ENCODE results near the gene SARM1.
A peak's percentile ranks its signal among the peaks of the same experiment; 100 is the strongest.
"Not testable (repeated sequence)": the region's sequence is repeated elsewhere in the genome, so short reads cannot be mapped to it uniquely, and the experiment has no call there.

The SARM1 gene

GRCh38 chr17:28407130-28407973, 35.9 kb downstream of the SARM1 start:
- no peak for FAIRE-seq
- DNase-seq (ENCODE audit: extremely low spot score, insufficient read length, low read depth): no peak

GRCh38 chr17:28407974-28408306, 36.4 kb downstream of the SARM1 start:
- FAIRE-seq (no peak), DNase-seq (ENCODE audit: extremely low spot score, insufficient read length, low read depth) (no peak)

DNA sequence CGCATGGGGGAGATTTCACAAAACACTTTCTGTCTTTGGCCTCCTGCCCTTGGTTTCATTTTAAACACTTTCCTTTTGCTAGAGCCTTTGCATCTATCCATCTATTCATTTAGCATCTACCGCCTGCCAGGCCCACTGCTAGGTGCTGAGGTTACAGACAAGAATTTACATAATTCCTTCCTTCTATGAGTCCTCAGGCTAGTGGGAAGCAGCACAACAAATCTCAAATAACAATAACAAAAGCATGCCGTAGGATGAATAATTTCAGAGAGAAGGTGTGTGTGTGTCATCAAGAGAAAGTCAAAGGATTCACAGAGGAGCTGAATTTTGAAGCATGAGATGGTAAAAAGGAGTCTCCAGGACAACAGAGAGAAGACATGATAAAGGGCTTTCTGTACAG, 40.6 kb downstream of the SARM1 start:
- FAIRE-seq: no peak
- no peak for DNase-seq (ENCODE audit: extremely low spot score, insufficient read length, low read depth)

GRCh38 chr17:28413804-28414203, 42.3 kb downstream of the SARM1 start:
- DNase-seq (ENCODE audit: extremely low spot score, insufficient read length, low read depth) (no peak), FAIRE-seq (no peak)

GRCh38 chr17:28415886-28416285, 44.4 kb downstream of the SARM1 start:
- FAIRE-seq: no peak
- DNase-seq (ENCODE audit: extremely low spot score, insufficient read length, low read depth): no peak

GRCh38 chr17:28416703-28417311, 45.3 kb downstream of the SARM1 start:
- DNase-seq (ENCODE audit: extremely low spot score, insufficient read length, low read depth): peak; percentile 29
- peak; percentile 63 for FAIRE-seq

DNA sequence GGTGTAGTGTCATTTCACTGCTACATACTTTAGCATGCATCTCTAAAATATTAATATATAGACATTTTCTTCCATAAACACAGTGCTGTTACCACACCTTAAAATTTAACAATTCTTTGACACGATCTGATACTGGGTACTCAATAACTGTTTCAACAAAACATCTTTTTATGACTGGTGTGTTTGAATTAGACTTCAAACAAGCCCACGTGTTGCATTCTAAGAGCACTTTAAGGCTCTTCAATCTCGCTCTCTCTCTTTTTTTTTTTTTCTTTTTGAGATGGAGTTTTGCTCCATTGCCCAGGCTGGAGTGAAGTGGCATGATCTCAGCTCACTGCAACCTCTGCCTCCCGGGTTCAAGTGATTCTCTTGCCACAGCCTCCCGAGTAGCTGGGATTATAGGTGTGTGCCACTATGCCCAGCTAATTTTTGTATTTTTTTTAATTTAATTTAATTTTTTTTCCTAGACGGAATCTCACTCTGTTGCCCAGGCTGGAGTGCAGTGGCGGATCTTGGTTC, 50.4 kb downstream of the SARM1 start:
- no peak for FAIRE-seq
- no peak for DNase-seq (ENCODE audit: extremely low spot score, insufficient read length, low read depth)

DNA sequence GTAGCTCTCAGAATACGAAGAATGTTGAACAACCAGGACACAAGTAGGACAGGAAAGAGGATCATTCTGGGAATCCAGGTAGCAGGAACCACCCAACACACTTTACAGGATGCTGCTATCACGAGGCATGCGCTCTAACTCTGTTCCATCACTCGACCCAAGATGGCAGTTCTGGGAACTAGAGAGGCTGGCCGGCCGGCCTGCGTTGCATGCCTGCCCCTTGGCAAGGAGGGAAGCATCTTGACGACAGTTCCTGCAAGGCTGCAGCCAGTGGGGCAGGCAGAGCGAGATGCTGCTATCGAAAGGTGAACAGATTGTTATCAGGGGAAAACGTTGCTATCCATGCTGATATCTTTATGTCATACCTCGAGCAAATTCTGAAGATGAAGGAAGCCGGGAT, 53.7 kb downstream of the SARM1 start:
- DNase-seq (ENCODE audit: extremely low spot score, insufficient read length, low read depth) (no peak), FAIRE-seq (no peak)

DNA sequence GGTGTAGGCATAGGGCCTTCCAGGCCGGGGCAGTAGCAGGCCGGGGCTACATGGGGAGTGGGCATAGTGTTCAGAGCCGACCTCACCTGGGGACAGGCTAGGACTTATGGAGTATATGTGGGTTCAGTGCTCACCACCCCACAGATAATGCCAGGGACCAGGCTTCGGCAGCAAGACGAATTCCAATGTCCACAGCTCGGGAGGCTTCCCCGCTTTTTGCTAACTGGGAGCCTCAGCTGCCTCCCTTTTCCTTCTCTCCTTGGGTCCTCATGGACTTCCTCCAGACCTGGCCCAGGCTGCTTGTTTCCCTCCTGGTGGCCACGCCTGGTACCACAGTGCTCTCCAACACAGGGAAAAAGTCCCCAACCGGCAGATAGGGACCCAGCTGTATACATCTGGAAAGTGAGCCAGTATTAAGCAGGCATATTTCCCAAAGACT, 54.6 kb downstream of the SARM1 start:
- DNase-seq (ENCODE audit: extremely low spot score, insufficient read length, low read depth) (no peak), FAIRE-seq (no peak)

GRCh38 chr17:28427371-28427770, 55.9 kb downstream of the SARM1 start:
- no peak for FAIRE-seq
- DNase-seq (ENCODE audit: extremely low spot score, insufficient read length, low read depth): no peak

DNA sequence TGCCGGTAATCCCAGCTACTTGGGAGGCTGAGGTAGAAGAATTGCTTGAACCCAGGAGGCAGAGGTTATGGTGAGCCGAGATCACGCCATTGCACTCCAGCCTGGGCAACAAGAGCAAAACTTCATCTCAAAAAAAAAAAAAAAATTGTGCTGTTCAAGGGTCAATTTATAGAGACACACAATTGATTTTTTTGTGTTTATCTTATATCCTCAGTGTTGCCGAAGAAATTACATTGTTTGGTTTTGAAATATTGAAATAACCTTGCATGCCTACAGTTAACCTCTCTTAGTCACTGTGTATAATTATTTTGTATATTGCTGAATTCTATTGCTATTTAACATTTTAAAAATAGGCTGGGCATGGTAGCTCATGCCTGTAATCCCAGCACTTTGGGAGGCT, 56.5 kb downstream of the SARM1 start:
- FAIRE-seq; DNase-seq (ENCODE audit: extremely low spot score, insufficient read length, low read depth): not testable (repeated sequence)

DNA sequence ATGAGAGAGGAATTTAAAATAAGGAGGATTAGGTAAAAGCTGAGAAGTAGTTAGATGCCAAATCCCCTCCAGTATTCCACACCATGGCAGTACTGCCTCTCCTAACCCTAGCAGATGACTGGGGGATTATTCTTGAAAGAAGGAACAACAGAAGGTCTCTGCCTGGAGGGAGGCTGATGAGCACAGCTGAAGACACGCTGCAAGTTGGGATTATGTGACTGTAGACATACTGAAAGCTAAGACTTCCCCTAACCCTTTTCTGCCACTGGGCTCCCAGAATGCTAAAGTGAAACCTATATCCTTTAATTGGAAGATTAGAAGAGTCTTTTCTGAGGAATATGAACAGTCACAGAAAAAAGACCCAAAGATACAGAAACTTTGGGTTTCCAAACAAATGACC, 62.2 kb downstream of the SARM1 start:
- FAIRE-seq: no peak
- no peak for DNase-seq (ENCODE audit: extremely low spot score, insufficient read length, low read depth)

- DNase-seq (ENCODE audit: extremely low spot score, insufficient read length, low read depth): not testable (repeated sequence)
These were observed 62.8 kb downstream of the SARM1 start for GRCh38 chr17:28434326-28434725.

GRCh38 chr17:28443901-28444638, 72.6 kb downstream of the SARM1 start:
- DNase-seq (ENCODE audit: extremely low spot score, insufficient read length, low read depth) (no peak), FAIRE-seq (no peak)

More at GRCh38 chr17:28434326-28434725, 62.8 kb downstream of the SARM1 start:
- FAIRE-seq: not testable (repeated sequence)

- no peak for FAIRE-seq
- DNase-seq (ENCODE audit: extremely low spot score, insufficient read length, low read depth): no peak
These were observed 75.4 kb downstream of the SARM1 start for GRCh38 chr17:28446716-28447395.

DNA sequence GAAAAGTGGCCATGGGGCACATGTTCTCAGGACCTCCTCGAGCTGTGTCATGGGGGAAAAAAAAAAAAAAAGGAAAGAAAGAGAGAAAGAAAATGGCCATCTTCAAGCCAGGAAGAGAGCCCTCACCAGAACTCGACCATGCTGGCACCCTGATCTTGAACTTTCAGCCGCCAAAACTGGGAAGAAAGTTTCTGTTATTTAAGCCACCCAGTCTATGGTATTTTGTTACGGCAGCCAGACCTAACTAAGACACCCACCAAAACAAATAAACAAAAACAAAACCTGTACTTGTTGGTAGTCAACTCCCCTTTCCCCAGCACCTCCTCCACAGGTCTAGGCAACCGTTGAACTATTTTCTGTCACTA, 75.9 kb downstream of the SARM1 start:
- DNase-seq (ENCODE audit: extremely low spot score, insufficient read length, low read depth) (no peak), FAIRE-seq (no peak)

GRCh38 chr17:28449859-28450258, 78.4 kb downstream of the SARM1 start:
- no peak for DNase-seq (ENCODE audit: extremely low spot score, insufficient read length, low read depth)
- FAIRE-seq: no peak

Measured in GM18507 (cell line).